IPS DF 6.9 (cell line): ENCODE measurements around the gene ADCY4.
A peak's percentile ranks its signal among the peaks of the same experiment; 100 is the strongest.
"Not testable (repeated sequence)": the region's sequence is repeated elsewhere in the genome, so short reads cannot be mapped to it uniquely, and the experiment has no call there.

ENCODE experiments used
- DNase-seq: peaks from one replicate; pipeline ENCODE4 v3.0.0-alpha.2; 2013; ENCODE audit warnings: low read depth, low spot score
- H3K27ac ChIP-seq: one replicate; pipeline ENCODE4 v1.5.1; 2013; ENCODE audit warnings: low read length, control low read depth
- H3K27me3 ChIP-seq: 2 replicates; pipeline ENCODE4 v1.6.1; 2013; ENCODE audit warnings: mild to moderate bottlenecking, low read length; ENCODE audit not compliant: control insufficient read depth, insufficient read depth
- H3K36me3 ChIP-seq: 2 replicates; pipeline ENCODE4 v1.6.1; 2013; ENCODE audit warnings: low read length; ENCODE audit not compliant: control insufficient read depth, insufficient read depth
- H3K4me1 ChIP-seq: 2 replicates; pipeline ENCODE4 v1.6.1; 2013; ENCODE audit warnings: low read length; ENCODE audit not compliant: control insufficient read depth, insufficient read depth
- H3K4me3 ChIP-seq: 2 replicates; pipeline ENCODE4 v1.5.1; 2013; ENCODE audit warnings: mild to moderate bottlenecking, low read length
- H3K9me3 ChIP-seq: 2 replicates; pipeline ENCODE4 v1.6.1; 2013; ENCODE audit warnings: low read length, inconsistent platforms; ENCODE audit not compliant: control insufficient read depth, insufficient read depth
- WGBS: extraction: QIAGEN DNeasy Blood & Tissue Kit; methylation state at CpG from one replicate; pipeline ENCODE4 v1.1.7; 2013; ENCODE audit warnings: mixed read lengths, missing lambda C conversion rate; ENCODE audit not compliant: insufficient read length, insufficient coverage; 5-methylcytosine and 5-hydroxymethylcytosine counted together

The ADCY4 gene

GRCh38 chr14:24376448-24377070, 41.7 kb upstream of the ADCY4 start:
- WGBS, result no CpG with 5 or more reads among the region's 16 CpGs
- H3K36me3 ChIP-seq, result peaks cover 5% of the 10 kb centered on the region; the same call in 1 of the 2 replicates

GRCh38 chr14:24372701-24373416, 38.0 kb upstream of the ADCY4 start:
- H3K4me3 ChIP-seq, result no peak overlapping the region
- peaks cover 5% of the 10 kb centered on the region; the same call in 1 of the 2 replicates for H3K36me3 ChIP-seq
- no peaks in the 10 kb centered on the region for H3K27me3 ChIP-seq
- no peaks in the 10 kb centered on the region for H3K9me3 ChIP-seq
- H3K4me1 ChIP-seq, result peaks cover 3% of the 10 kb centered on the region; the same call in 1 of the 2 replicates
- DNase-seq, result no peak
- WGBS, result no CpG with 5 or more reads among the region's 12 CpGs
- no peak overlapping the region for H3K27ac ChIP-seq

More at GRCh38 chr14:24376448-24377070, 41.7 kb upstream of the ADCY4 start:
- Histone ChIP-seq H3K4me3 (no peak overlapping the region; the same call in 1 of the 2 replicates), H3K9me3 (no peaks in the 10 kb centered on the region), H3K4me1 (peaks cover 3% of the 10 kb centered on the region), H3K27ac (no peak overlapping the region), H3K27me3 (no peaks in the 10 kb centered on the region)
- no peak for DNase-seq

GRCh38 chr14:24371605-24372004, 36.7 kb upstream of the ADCY4 start:
- DNase-seq, H3K4me1 ChIP-seq, H3K9me3 ChIP-seq, H3K27ac ChIP-seq, H3K27me3 ChIP-seq, H3K4me3 ChIP-seq, H3K36me3 ChIP-seq: not testable (repeated sequence)
- WGBS, result no CpG with 5 or more reads among the region's 3 CpGs

GRCh38 chr14:24370748-24371147, 35.9 kb upstream of the ADCY4 start:
- no peak for DNase-seq
- no CpG with 5 or more reads among the region's 1 CpG for WGBS
- Histone ChIP-seq H3K27me3 (no peaks in the 10 kb centered on the region), H3K27ac (no peak overlapping the region), H3K4me1 (peaks cover 2% of the 10 kb centered on the region; the same call in 1 of the 2 replicates), H3K9me3 (no peaks in the 10 kb centered on the region), H3K4me3 (no peak overlapping the region), H3K36me3 (peaks cover 5% of the 10 kb centered on the region; the same call in 1 of the 2 replicates)

- H3K36me3 ChIP-seq, result peaks cover 5% of the 10 kb centered on the region; the same call in 1 of the 2 replicates
- H3K27me3 ChIP-seq, result no peaks in the 10 kb centered on the region
- peaks cover 2% of the 10 kb centered on the region; the same call in 1 of the 2 replicates for H3K4me1 ChIP-seq
- no peak overlapping the region for H3K27ac ChIP-seq
- no CpG with 5 or more reads among the region's 32 CpGs for WGBS
- no peak overlapping the region for H3K4me3 ChIP-seq
- H3K9me3 ChIP-seq, result no peaks in the 10 kb centered on the region
- DNase-seq, result no peak
Observed at GRCh38 chr14:24369907-24370687, 35.2 kb upstream of the ADCY4 start.

- H3K27ac ChIP-seq, result no peak overlapping the region
- no peaks in the 10 kb centered on the region for H3K9me3 ChIP-seq
- no peak overlapping the region; the same call in 1 of the 2 replicates for H3K4me3 ChIP-seq
- no peak for DNase-seq
- H3K36me3 ChIP-seq, result peaks cover 5% of the 10 kb centered on the region; the same call in 1 of the 2 replicates
- peaks cover 2% of the 10 kb centered on the region; the same call in 1 of the 2 replicates for H3K4me1 ChIP-seq
- H3K27me3 ChIP-seq, result no peaks in the 10 kb centered on the region
- WGBS, result no CpG with 5 or more reads among the region's 20 CpGs
Observed at GRCh38 chr14:24369463-24369862, 34.6 kb upstream of the ADCY4 start.

GRCh38 chr14:24368562-24369252, 33.8 kb upstream of the ADCY4 start:
- no peak for DNase-seq
- no peak overlapping the region for H3K27ac ChIP-seq

GRCh38 chr14:24368212-24368561, 33.3 kb upstream of the ADCY4 start:
- peaks cover 2% of the 10 kb centered on the region; the same call in 1 of the 2 replicates for H3K4me1 ChIP-seq
- WGBS, result no CpG with 5 or more reads among the region's 15 CpGs
- no peaks in the 10 kb centered on the region for H3K27me3 ChIP-seq
- H3K4me3 ChIP-seq, result peak overlapping the region; percentile 50; the same call in 1 of the 2 replicates
- no peaks in the 10 kb centered on the region for H3K9me3 ChIP-seq
- H3K36me3 ChIP-seq, result 0 out of 2 replicates have a peak, but pooled peaks cover 2% of the 10 kb centered on the region
- no peak overlapping the region for H3K27ac ChIP-seq
- DNase-seq, result no peak

More at GRCh38 chr14:24368562-24369252, 33.8 kb upstream of the ADCY4 start:
- Histone ChIP-seq H3K4me3 (peak overlapping the region; percentile 50; the same call in 1 of the 2 replicates), H3K9me3 (no peaks in the 10 kb centered on the region), H3K36me3 (peaks cover 5% of the 10 kb centered on the region; the same call in 1 of the 2 replicates), H3K4me1 (peaks cover 2% of the 10 kb centered on the region; the same call in 1 of the 2 replicates), H3K27me3 (no peaks in the 10 kb centered on the region)
- no CpG with 5 or more reads among the region's 52 CpGs for WGBS

- Histone ChIP-seq H3K27ac (peak within 1 kb of the TSS; percentile 69), H3K4me3 (peak within 1 kb of the TSS; percentile 50; the same call in 1 of the 2 replicates), H3K27me3 (no peaks in the 10 kb centered on the region), H3K36me3 (no peaks in the 10 kb centered on the region), H3K9me3 (no peaks in the 10 kb centered on the region), H3K4me1 (peaks cover 2% of the 10 kb centered on the region; the same call in 1 of the 2 replicates)
- DNase-seq, result peak; percentile 90
- WGBS, result no CpG with 5 or more reads among the region's 21 CpGs
Observed at GRCh38 chr14:24367514-24368211, 32.8 kb upstream of the ADCY4 start, which contains the start of gene NFATC4. NFATC4 (plus strand) TSS chr14:24368184; CDS start chr14:24368341, 157 bp downstream.
